Transverse colon (tissue), 4 donors: Measurements from ENCODE around the gene XPC.

Experiments
- CTCF ChIP-seq, 5 experiments: fragments of 200-600 bp in 3 of 5; fragments of 450-650 bp in 2 of 5; sonication (generic) in 3 of 5; IDR thresholded peaks; 1 replicate in 2 of 5; 2 replicates in 3 of 5; pipeline ENCODE4 v1.5.1; 2016 to 2017; ENCODE audit warnings: antibody characterized with exemption in 5 of 5, inconsistent platforms in 3 of 5, mild to moderate bottlenecking in 2 of 5, moderate library complexity in 1 of 5
- POLR2A ChIP-seq: fragments of 450-650 bp; IDR thresholded peaks from one replicate; pipeline ENCODE4 v1.6.1; 2016; ENCODE audit warnings: antibody characterized with exemption, mild to moderate bottlenecking, moderate library complexity
- POLR2AphosphoS5 ChIP-seq, 3 donors: sonication (generic); formaldehyde crosslinking; IDR thresholded peaks; one replicate each; pipeline ENCODE4 v1.6.1; 2016; ENCODE audit warnings: antibody characterized with exemption in 3 of 3

GRCh38 chr3:14188041-14188754 lies 9.8 kb upstream of the XPC start:
- TF ChIP-seq CTCF (IDR thresholded peaks at IDR 0.05) = no peak
- TF ChIP-seq POLR2A = no peak
- TF ChIP-seq POLR2AphosphoS5 (IDR thresholded peaks at IDR 0.05) = no peak
